Measurements from ENCODE around the gene KLF5.
"Not testable (repeated sequence)": the region's sequence is repeated elsewhere in the genome, so short reads cannot be mapped to it uniquely, and the experiment has no call there.

DNA sequence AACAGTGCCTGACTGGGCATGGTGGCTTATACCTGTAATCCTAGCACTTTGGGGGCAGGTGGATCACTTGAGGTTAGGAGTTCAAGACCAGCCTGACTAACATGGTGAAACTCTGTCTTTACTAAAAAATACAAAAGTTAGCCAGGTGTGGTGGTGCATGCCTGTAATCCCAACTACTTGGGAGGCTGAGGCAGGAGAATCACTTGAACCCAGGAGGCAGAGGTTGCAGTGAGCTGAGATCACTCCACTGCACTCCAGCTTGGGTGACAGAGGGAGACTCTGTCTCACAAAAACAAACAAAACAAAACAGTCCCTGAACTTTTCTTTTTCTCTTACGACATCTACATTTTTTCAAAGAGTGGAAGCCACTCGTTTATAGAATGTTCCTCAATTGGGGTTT, 10.2 kb upstream of the KLF5 start:
- TF ChIP-seq, protein P1, sequence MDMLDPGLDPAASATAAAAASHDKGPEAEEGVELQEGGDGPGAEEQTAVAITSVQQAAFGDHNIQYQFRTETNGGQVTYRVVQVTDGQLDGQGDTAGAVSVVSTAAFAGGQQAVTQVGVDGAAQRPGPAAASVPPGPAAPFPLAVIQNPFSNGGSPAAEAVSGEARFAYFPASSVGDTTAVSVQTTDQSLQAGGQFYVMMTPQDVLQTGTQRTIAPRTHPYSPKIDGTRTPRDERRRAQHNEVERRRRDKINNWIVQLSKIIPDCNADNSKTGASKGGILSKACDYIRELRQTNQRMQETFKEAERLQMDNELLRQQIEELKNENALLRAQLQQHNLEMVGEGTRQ (IDR thresholded peaks at IDR 0.05; ENCODE audit: borderline replicate concordance, low read depth, low read length), result not testable (repeated sequence)
- TF ChIP-seq, protein P2, sequence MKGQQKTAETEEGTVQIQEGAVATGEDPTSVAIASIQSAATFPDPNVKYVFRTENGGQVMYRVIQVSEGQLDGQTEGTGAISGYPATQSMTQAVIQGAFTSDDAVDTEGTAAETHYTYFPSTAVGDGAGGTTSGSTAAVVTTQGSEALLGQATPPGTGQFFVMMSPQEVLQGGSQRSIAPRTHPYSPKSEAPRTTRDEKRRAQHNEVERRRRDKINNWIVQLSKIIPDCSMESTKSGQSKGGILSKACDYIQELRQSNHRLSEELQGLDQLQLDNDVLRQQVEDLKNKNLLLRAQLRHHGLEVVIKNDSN (IDR thresholded peaks at IDR 0.05; ENCODE audit: borderline replicate concordance, low read depth), result not testable (repeated sequence)
- TF ChIP-seq, protein P3, sequence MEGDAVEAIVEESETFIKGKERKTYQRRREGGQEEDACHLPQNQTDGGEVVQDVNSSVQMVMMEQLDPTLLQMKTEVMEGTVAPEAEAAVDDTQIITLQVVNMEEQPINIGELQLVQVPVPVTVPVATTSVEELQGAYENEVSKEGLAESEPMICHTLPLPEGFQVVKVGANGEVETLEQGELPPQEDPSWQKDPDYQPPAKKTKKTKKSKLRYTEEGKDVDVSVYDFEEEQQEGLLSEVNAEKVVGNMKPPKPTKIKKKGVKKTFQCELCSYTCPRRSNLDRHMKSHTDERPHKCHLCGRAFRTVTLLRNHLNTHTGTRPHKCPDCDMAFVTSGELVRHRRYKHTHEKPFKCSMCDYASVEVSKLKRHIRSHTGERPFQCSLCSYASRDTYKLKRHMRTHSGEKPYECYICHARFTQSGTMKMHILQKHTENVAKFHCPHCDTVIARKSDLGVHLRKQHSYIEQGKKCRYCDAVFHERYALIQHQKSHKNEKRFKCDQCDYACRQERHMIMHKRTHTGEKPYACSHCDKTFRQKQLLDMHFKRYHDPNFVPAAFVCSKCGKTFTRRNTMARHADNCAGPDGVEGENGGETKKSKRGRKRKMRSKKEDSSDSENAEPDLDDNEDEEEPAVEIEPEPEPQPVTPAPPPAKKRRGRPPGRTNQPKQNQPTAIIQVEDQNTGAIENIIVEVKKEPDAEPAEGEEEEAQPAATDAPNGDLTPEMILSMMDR (IDR thresholded peaks at IDR 0.05), result not testable (repeated sequence)
- not testable (repeated sequence) for TF ChIP-seq FOXJ3 (CRISPR knock-in tag; IDR thresholded peaks at IDR 0.05); SIN3A (IDR thresholded peaks at IDR 0.05; ENCODE audit: borderline replicate concordance, low read depth, low read length); TEAD4 (IDR thresholded peaks at IDR 0.05; ENCODE audit: borderline replicate concordance, insufficient read depth); POLR2AphosphoS5 (IDR thresholded peaks at IDR 0.05; ENCODE audit: low read depth, low read length); NRF1 (IDR thresholded peaks at IDR 0.05; ENCODE audit: low read depth, low read length); YY1 (IDR thresholded peaks at IDR 0.05; ENCODE audit: low read depth); JUND (IDR thresholded peaks at IDR 0.05); FOSL2 (IDR thresholded peaks at IDR 0.05; ENCODE audit: borderline replicate concordance, low read depth)
- TF ChIP-seq, protein P4, sequence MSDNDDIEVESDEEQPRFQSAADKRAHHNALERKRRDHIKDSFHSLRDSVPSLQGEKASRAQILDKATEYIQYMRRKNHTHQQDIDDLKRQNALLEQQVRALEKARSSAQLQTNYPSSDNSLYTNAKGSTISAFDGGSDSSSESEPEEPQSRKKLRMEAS (IDR thresholded peaks at IDR 0.05; ENCODE audit: low read depth), result not testable (repeated sequence)
- TF ChIP-seq, protein P5, sequence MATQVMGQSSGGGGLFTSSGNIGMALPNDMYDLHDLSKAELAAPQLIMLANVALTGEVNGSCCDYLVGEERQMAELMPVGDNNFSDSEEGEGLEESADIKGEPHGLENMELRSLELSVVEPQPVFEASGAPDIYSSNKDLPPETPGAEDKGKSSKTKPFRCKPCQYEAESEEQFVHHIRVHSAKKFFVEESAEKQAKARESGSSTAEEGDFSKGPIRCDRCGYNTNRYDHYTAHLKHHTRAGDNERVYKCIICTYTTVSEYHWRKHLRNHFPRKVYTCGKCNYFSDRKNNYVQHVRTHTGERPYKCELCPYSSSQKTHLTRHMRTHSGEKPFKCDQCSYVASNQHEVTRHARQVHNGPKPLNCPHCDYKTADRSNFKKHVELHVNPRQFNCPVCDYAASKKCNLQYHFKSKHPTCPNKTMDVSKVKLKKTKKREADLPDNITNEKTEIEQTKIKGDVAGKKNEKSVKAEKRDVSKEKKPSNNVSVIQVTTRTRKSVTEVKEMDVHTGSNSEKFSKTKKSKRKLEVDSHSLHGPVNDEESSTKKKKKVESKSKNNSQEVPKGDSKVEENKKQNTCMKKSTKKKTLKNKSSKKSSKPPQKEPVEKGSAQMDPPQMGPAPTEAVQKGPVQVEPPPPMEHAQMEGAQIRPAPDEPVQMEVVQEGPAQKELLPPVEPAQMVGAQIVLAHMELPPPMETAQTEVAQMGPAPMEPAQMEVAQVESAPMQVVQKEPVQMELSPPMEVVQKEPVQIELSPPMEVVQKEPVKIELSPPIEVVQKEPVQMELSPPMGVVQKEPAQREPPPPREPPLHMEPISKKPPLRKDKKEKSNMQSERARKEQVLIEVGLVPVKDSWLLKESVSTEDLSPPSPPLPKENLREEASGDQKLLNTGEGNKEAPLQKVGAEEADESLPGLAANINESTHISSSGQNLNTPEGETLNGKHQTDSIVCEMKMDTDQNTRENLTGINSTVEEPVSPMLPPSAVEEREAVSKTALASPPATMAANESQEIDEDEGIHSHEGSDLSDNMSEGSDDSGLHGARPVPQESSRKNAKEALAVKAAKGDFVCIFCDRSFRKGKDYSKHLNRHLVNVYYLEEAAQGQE (IDR thresholded peaks at IDR 0.05; ENCODE audit: low read depth, low read length), result not testable (repeated sequence)
